PC-3 (cell line): ENCODE measurements around the gene TAS2R10. TPM values are rescaled to one million over a fixed set of nuclear protein-coding genes. Genes with fewer than 3 reads are reported as not detected.

Experiments used
- ATAC-seq: fragments of 200-7000 bp; cut with Tn5 transposase; 2 replicates; pipeline ENCODE4 v1.9.1; 2020; ENCODE audit warnings: mild to moderate bottlenecking, moderate library complexity
- BruUV-seq: library from RNA; stranded (reverse); fragments of 400-500 nt; replicated peaks from 2 replicates; lab custom pipeline; 2021; lab: Mats Ljungman, UMichigan
- CTCF ChIA-PET: fragments of 300-600 bp; sonication (Branson Sonifier 250); formaldehyde crosslinking; loops from one replicate; lab custom pipeline; 2022; ENCODE audit warnings: antibody characterized with exemption; lab: Charles Lee
- POLR2A ChIA-PET: fragments of 300-600 bp; sonication (Branson Sonifier 250); formaldehyde crosslinking; loops from one replicate; lab custom pipeline; 2022; ENCODE audit warnings: antibody characterized with exemption; ENCODE audit not compliant: unreplicated experiment; lab: Charles Lee
- DNase-seq: peaks from one replicate; pipeline ENCODE4 v3.0.0-alpha.2; 2015
- H2AFZ ChIP-seq: fragments of 300-600 bp; sonication (generic); 2 replicates; pipeline ENCODE4 v1.6.0; 2016; ENCODE audit warnings: antibody characterized with exemption, low read length
- H3F3A ChIP-seq: fragments of 300-600 bp; sonication (generic); one replicate; pipeline ENCODE4 v1.6.0; 2017; ENCODE audit warnings: antibody characterized with exemption, low read length, control low read depth, mild to moderate bottlenecking; ENCODE audit not compliant: unreplicated experiment
- H3K27ac ChIP-seq: fragments of 300-600 bp; sonication (generic); 2 replicates; pipeline ENCODE4 v1.5.1; 2016; ENCODE audit warnings: mild to moderate bottlenecking, low read length
- H3K27me3 ChIP-seq: fragments of 300-600 bp; sonication (generic); 2 replicates; pipeline ENCODE4 v1.6.1; 2016; ENCODE audit warnings: low read length, mixed read lengths
- H3K36me3 ChIP-seq: fragments of 300-600 bp; sonication (generic); 2 replicates; pipeline ENCODE4 v1.6.1; 2016; ENCODE audit warnings: low read depth, mixed run types, low read length, mixed read lengths
- H3K4me1 ChIP-seq: fragments of 300-600 bp; sonication (generic); 2 replicates; pipeline ENCODE4 v1.5.1; 2016; ENCODE audit warnings: low read length; ENCODE audit not compliant: insufficient read depth
- H3K4me2 ChIP-seq: fragments of 300-600 bp; sonication (generic); 2 replicates; pipeline ENCODE4 v1.6.0; 2016; ENCODE audit warnings: low read length
- H3K4me3 ChIP-seq: fragments of 300-600 bp; sonication (generic); 2 replicates; pipeline ENCODE4 v1.5.1; 2016; ENCODE audit warnings: mild to moderate bottlenecking, low read length, mixed read lengths
- H3K79me2 ChIP-seq: fragments of 300-600 bp; sonication (generic); 2 replicates; pipeline ENCODE4 v1.6.1; 2017; ENCODE audit warnings: low read length, mixed read lengths
- H3K9ac ChIP-seq: fragments of 300-600 bp; sonication (generic); 2 replicates; pipeline ENCODE4 v1.6.0; 2016; ENCODE audit warnings: mild to moderate bottlenecking, low read length
- H3K9me2 ChIP-seq: fragments of 300-600 bp; sonication (generic); replicated peaks from 2 replicates; pipeline ENCODE4 v1.6.1; 2016; ENCODE audit warnings: mixed run types, low read length, mixed read lengths
- H3K9me3 ChIP-seq: fragments of 300-600 bp; sonication (generic); 2 replicates; pipeline ENCODE4 v1.6.1; 2016; ENCODE audit warnings: low read length, mixed read lengths
- H4K20me1 ChIP-seq: fragments of 300-600 bp; sonication (generic); 2 replicates; pipeline ENCODE4 v1.6.1; 2016; ENCODE audit warnings: low read length, mixed read lengths
- CTCF ChIP-seq: fragments of 300-600 bp; sonication (generic); conservative IDR thresholded peaks from 2 replicates; pipeline ENCODE4 v1.5.1; 2017; ENCODE audit warnings: antibody characterized with exemption, low read depth, mild to moderate bottlenecking, low read length
- EZH2 ChIP-seq: fragments of 300-600 bp; sonication (generic); IDR thresholded peaks from one replicate; pipeline ENCODE4 v1.6.1; 2017; ENCODE audit warnings: antibody characterized with exemption, mild to moderate bottlenecking, low read length; ENCODE audit not compliant: unreplicated experiment
- EZH2phosphoT487 ChIP-seq: fragments of 300-600 bp; sonication (generic); IDR thresholded peaks from 2 replicates; pipeline ENCODE4 v1.6.1; 2018; ENCODE audit warnings: mild to moderate bottlenecking, antibody characterized with exemption, low read length, borderline replicate concordance
- intact Hi-C: fragments of 100-400 bp; cut with micrococcal nuclease; formaldehyde crosslinking; loops from 2 replicates; pipeline ENCODE4 v1.9.0; 2023
- total RNA-seq: library from RNA; depleted of rRNA; stranded (reverse); fragments of >200 nt; gene quantifications from 2 replicates; pipeline ENCODE4 v1.2.3, GENCODE V29; 2014

Gene TAS2R10
- total RNA-seq, 1 experiment from 2014 or later: 0.44 TPM

GRCh38 chr12:10838461-10838860 lies 12.3 kb upstream of the TAS2R10 start:
- Histone ChIP-seq H3K4me3 (no peak overlapping the region), H2AFZ (no peak overlapping the region), H3K4me1 (no peaks in the 10 kb centered on the region), H3F3A (no peaks in the 10 kb centered on the region), H3K36me3 (no peaks in the 10 kb centered on the region), H3K9me3 (no peaks in the 10 kb centered on the region), H3K27me3 (no peaks in the 10 kb centered on the region), H3K9me2 (no peaks in the 10 kb centered on the region), H3K79me2 (no peaks in the 10 kb centered on the region), H3K4me2 (no peak overlapping the region), H4K20me1 (no peaks in the 10 kb centered on the region), H3K9ac (no peak overlapping the region), H3K27ac (no peak overlapping the region)
- ChIA-PET CTCF (no interaction called here), POLR2A (no interaction called here)
- ATAC-seq: no peak
- BruUV-seq: no TSS peak
- no peak for DNase-seq
- intact Hi-C loops: no loop called here
- TF ChIP-seq EZH2phosphoT487: no peak
- TF ChIP-seq EZH2: no peak
- TF ChIP-seq CTCF: no peak

- no peaks in the 10 kb centered on the region for H3F3A ChIP-seq
- no peaks in the 10 kb centered on the region for H3K4me1 ChIP-seq
- no peak for DNase-seq
- H3K4me2 ChIP-seq: no peak overlapping the region
- no peaks in the 10 kb centered on the region for H3K36me3 ChIP-seq
- no peak for ATAC-seq
- ChIA-PET POLR2A (no interaction called here), CTCF (no interaction called here)
- H3K27ac ChIP-seq: no peak overlapping the region
- no peak for TF ChIP-seq CTCF
- TF ChIP-seq EZH2phosphoT487: no peak
- no peak for TF ChIP-seq EZH2
- intact Hi-C loops: no loop called here
- H3K9me2 ChIP-seq: no peaks in the 10 kb centered on the region
- H3K79me2 ChIP-seq: no peaks in the 10 kb centered on the region
- no peaks in the 10 kb centered on the region for H4K20me1 ChIP-seq
- H3K4me3 ChIP-seq: no peak overlapping the region
- H3K27me3 ChIP-seq: no peaks in the 10 kb centered on the region
- no peaks in the 10 kb centered on the region for H3K9me3 ChIP-seq
- no TSS peak for BruUV-seq
- H3K9ac ChIP-seq: no peak overlapping the region
- no peak overlapping the region for H2AFZ ChIP-seq
These were observed 3.8 kb upstream of the TAS2R10 start for GRCh38 chr12:10829994-10830393.

GRCh38 chr12:10824957-10825356 lies 1.2 kb downstream of the TAS2R10 start:
- no peak for DNase-seq
- Histone ChIP-seq H3K9me2 (no peaks in the 10 kb centered on the region), H3K27me3 (no peaks in the 10 kb centered on the region), H3K9me3 (no peaks in the 10 kb centered on the region), H3K36me3 (no peaks in the 10 kb centered on the region), H2AFZ (no peak overlapping the region), H4K20me1 (no peaks in the 10 kb centered on the region), H3K9ac (no peak overlapping the region), H3K4me2 (no peak overlapping the region), H3K4me3 (no peak overlapping the region), H3F3A (no peaks in the 10 kb centered on the region), H3K4me1 (no peaks in the 10 kb centered on the region), H3K27ac (no peak overlapping the region), H3K79me2 (no peaks in the 10 kb centered on the region)
- TF ChIP-seq EZH2phosphoT487 (no peak), CTCF (no peak), EZH2 (no peak)
- intact Hi-C loops: no loop called here
- no TSS peak for BruUV-seq
- POLR2A ChIA-PET: no interaction called here
- CTCF ChIA-PET: no interaction called here
- ATAC-seq: no peak
